ENCODE data around the gene CELF2. TPM values are rescaled to one million over a fixed set of nuclear protein-coding genes. Genes with fewer than 3 reads are reported as not detected.

CELF2 gene
- total RNA-seq, 2 donors from 2014 or later = 10.4 to 11.2 TPM

DNA sequence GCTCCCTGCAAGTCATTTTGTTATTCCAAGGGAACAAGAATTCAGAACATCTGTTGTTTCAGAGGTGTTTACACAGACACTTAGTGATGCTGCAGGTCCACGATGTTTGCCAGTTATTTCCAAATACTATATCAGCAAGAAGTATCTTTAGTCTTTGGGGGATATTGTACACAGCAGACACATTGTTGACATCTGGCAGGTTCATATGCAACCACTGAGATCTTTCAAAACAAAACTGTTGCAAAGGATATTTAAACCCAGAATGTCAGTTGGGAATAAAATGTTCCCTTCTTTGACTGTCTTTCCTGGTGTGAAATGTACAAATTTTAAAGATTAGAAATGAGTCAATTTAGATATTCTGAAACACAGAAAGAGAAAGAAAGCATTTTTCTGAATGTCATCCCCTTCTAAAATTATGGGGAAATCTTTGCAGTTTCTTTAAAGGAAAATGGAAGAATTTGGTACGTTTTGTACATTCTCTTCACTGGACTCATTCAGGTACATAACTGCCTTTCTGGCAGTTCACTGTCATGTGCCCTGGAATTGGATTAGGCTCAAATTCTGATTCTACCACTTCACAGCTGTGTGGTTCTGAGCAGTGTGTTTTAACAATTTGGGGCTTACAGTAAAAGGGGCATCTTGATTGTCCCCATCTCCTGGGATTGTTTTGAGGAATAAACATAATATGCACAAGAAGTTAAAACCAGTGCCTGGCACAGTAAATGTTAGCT lies 40.3 kb upstream of the CELF2 start:
- no peak overlapping the region for H3K27ac ChIP-seq
- 22 to 27% methylated on average over 2 of the region's 2 CpGs for WGBS, 2 donors
- DNase-seq (peak in 1 of 4 donors; percentile 14), ATAC-seq (no peak)
- no peak for TF ChIP-seq POLR2A (IDR thresholded peaks at IDR 0.05)
- TF ChIP-seq, protein P1, sequence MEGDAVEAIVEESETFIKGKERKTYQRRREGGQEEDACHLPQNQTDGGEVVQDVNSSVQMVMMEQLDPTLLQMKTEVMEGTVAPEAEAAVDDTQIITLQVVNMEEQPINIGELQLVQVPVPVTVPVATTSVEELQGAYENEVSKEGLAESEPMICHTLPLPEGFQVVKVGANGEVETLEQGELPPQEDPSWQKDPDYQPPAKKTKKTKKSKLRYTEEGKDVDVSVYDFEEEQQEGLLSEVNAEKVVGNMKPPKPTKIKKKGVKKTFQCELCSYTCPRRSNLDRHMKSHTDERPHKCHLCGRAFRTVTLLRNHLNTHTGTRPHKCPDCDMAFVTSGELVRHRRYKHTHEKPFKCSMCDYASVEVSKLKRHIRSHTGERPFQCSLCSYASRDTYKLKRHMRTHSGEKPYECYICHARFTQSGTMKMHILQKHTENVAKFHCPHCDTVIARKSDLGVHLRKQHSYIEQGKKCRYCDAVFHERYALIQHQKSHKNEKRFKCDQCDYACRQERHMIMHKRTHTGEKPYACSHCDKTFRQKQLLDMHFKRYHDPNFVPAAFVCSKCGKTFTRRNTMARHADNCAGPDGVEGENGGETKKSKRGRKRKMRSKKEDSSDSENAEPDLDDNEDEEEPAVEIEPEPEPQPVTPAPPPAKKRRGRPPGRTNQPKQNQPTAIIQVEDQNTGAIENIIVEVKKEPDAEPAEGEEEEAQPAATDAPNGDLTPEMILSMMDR (IDR thresholded peaks at IDR 0.05) = no peak
- no peak overlapping the region for H3K4me3 ChIP-seq
- no peaks in the 10 kb centered on the region for H3K4me1 ChIP-seq
- H3K27me3 ChIP-seq = no peaks in the 10 kb centered on the region
- no peaks in the 10 kb centered on the region for H3K9me3 ChIP-seq
- no peaks in the 10 kb centered on the region for H3K36me3 ChIP-seq (replicated peaks in 1 of 2; ENCODE audit: insufficient read depth in 1 of 2, low read depth in 2 of 2)
- intact Hi-C loops (cut with DNase I) = no loop called here

DNA sequence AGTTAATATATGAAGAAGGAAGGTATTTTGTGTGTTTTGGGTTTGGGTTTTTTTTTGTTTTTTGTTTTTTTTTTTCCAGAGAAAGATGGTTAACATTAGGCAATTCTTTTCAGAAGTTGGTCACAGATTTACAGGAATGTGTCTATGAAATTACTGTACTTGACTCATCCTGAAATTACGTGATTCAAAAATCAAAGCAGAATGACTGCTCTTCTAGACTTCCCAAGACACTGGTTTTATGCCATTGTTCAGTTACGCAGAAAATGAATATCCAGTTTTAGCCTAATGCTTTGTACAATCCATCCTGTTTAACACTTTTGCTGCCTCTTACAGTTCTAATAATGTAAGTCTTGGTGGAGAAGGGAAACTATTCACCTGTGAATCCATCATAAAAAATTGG lies 39.7 kb upstream of the CELF2 start:
- DNase-seq (no peak), ATAC-seq (no peak)
- Histone ChIP-seq H3K27me3 (no peaks in the 10 kb centered on the region), H3K9me3 (no peaks in the 10 kb centered on the region), H3K27ac (no peak overlapping the region), H3K4me1 (no peaks in the 10 kb centered on the region), H3K36me3 (replicated peaks in 1 of 2; ENCODE audit: insufficient read depth in 1 of 2, low read depth in 2 of 2) (no peaks in the 10 kb centered on the region), H3K4me3 (no peak overlapping the region)
- TF ChIP-seq POLR2A (IDR thresholded peaks at IDR 0.05) = no peak
- TF ChIP-seq, protein P1 (IDR thresholded peaks at IDR 0.05) = no peak
- 70 to 74% methylated on average over 2 of the region's 2 CpGs for WGBS, 2 donors
- intact Hi-C loops (cut with DNase I) = no loop called here

DNA sequence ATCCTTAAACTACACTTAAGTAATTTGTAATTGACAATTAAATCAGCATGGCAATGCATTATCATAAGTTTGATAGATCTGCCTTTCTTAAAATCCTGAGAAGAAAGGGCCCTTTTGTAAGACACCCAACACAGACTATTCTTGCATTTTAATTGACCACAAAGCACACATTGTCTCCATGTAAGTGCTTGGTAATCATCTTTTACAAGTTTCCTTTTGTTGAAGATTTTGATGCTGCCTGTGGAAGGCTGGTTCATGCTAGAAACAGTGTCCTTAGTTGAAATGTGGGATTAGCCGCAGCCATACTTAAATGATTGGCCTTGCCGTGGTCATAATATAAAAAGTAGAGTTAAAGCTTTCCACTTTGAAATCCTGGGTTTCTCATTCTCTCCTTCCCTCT lies 32.3 kb upstream of the CELF2 start:
- H3K4me1 ChIP-seq = no peaks in the 10 kb centered on the region
- ATAC-seq = no peak
- H3K4me3 ChIP-seq = no peak overlapping the region
- no peak overlapping the region for H3K27ac ChIP-seq
- H3K36me3 ChIP-seq (replicated peaks in 1 of 2; ENCODE audit: insufficient read depth in 1 of 2, low read depth in 2 of 2) = no peaks in the 10 kb centered on the region
- no peaks in the 10 kb centered on the region for H3K27me3 ChIP-seq
- no peak for DNase-seq
- no peaks in the 10 kb centered on the region for H3K9me3 ChIP-seq
- 87 to 95% methylated on average over 2 of the region's 2 CpGs for WGBS, 2 donors
- intact Hi-C loops (cut with DNase I) = no loop called here
- no peak for TF ChIP-seq POLR2A (IDR thresholded peaks at IDR 0.05)
- TF ChIP-seq, protein P1 (IDR thresholded peaks at IDR 0.05) = no peak

DNA sequence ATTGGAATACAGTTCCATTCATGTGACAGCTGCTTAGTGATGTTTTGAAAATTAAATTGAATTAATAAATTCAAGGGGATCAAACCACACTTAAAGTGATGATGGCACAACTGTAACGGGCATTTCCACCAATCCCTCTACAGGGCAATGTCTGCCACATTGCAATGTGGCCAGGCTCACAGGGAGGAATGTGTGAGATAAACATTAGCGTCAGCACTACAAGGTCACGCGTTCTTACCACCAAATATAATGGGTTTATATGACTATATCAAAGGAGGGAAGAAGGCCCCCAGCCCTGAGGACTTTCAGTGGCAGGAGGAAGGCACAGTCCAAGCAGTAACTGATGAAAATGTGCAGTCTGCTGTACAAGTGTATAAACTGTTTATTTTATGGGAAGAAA lies 31.1 kb upstream of the CELF2 start:
- Histone ChIP-seq H3K27me3 (no peaks in the 10 kb centered on the region), H3K27ac (no peak overlapping the region), H3K4me1 (no peaks in the 10 kb centered on the region), H3K36me3 (replicated peaks in 1 of 2; ENCODE audit: insufficient read depth in 1 of 2, low read depth in 2 of 2) (no peaks in the 10 kb centered on the region), H3K4me3 (no peak overlapping the region), H3K9me3 (no peaks in the 10 kb centered on the region)
- ATAC-seq (no peak), DNase-seq (no peak)
- TF ChIP-seq, protein P1 (IDR thresholded peaks at IDR 0.05) = no peak
- TF ChIP-seq POLR2A (IDR thresholded peaks at IDR 0.05) = no peak
- intact Hi-C loops (cut with DNase I) = no loop called here
- 52 to 60% methylated on average over 4 of the region's 4 CpGs for WGBS, 2 donors

DNA sequence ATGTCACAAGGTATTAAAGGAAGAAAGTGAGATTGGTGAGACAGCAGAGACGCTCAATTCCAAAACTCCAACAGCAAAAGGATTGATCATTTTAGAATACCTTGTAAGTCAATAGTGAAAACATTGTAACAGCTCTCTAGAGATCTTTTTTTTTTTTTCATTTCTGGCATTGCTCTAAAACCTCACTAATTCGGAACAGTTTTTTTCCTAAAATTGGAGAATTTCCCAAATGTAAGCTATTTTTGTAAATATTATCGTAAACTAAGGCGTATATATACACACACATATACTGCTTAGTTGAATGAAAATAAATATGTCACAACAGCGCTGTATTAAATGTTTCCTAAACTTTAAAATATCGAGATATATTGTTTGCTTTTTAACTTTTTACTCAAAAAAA lies 30.6 kb upstream of the CELF2 start:
- ATAC-seq (no peak), DNase-seq (no peak)
- Histone ChIP-seq H3K27me3 (no peaks in the 10 kb centered on the region), H3K9me3 (no peaks in the 10 kb centered on the region), H3K4me1 (no peaks in the 10 kb centered on the region), H3K27ac (no peak overlapping the region), H3K4me3 (no peak overlapping the region), H3K36me3 (replicated peaks in 1 of 2; ENCODE audit: insufficient read depth in 1 of 2, low read depth in 2 of 2) (no peaks in the 10 kb centered on the region)
- intact Hi-C loops (cut with DNase I) = no loop called here
- TF ChIP-seq, protein P1 (IDR thresholded peaks at IDR 0.05) = no peak
- no peak for TF ChIP-seq POLR2A (IDR thresholded peaks at IDR 0.05)
- WGBS, 2 donors = 76 to 78% methylated on average over 6 of the region's 6 CpGs

Data from body of pancreas (tissue), 4 donors.